ENCODE results near the gene KCNT2.

KCNT2 gene

DNA sequence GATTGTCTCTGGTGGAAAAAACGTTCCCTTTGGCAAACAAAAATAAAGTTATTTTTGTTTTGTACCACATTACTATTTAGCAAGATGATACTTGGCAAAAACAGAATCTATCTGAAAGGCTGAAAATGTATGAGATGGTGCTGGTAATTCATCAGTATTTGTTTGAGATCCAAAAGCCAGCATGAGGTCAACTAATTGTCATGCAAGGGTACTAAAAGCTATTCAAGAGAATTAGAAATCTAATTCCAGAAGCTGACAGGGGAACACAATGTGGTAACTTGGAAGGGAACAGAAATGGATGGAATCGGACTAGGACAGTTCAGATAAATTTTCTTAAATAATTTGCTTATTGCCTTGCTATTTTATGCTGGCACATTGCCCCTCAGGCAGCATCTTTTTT is 263.8 kb downstream of the KCNT2 start:
- Mint-ChIP-seq H3K9me3 (no peaks in the 10 kb centered on the region), H3K36me3 (ENCODE audit: low read depth) (no peaks in the 10 kb centered on the region), H3K27me3 (ENCODE audit: low read depth, poor library complexity) (peaks cover 2% of the 10 kb centered on the region), H3K4me3 (no peak overlapping the region), H3K4me1 (no peaks in the 10 kb centered on the region), H3K27ac (no peak overlapping the region)
- TF ChIP-seq, protein P1, sequence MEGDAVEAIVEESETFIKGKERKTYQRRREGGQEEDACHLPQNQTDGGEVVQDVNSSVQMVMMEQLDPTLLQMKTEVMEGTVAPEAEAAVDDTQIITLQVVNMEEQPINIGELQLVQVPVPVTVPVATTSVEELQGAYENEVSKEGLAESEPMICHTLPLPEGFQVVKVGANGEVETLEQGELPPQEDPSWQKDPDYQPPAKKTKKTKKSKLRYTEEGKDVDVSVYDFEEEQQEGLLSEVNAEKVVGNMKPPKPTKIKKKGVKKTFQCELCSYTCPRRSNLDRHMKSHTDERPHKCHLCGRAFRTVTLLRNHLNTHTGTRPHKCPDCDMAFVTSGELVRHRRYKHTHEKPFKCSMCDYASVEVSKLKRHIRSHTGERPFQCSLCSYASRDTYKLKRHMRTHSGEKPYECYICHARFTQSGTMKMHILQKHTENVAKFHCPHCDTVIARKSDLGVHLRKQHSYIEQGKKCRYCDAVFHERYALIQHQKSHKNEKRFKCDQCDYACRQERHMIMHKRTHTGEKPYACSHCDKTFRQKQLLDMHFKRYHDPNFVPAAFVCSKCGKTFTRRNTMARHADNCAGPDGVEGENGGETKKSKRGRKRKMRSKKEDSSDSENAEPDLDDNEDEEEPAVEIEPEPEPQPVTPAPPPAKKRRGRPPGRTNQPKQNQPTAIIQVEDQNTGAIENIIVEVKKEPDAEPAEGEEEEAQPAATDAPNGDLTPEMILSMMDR (IDR thresholded peaks at IDR 0.05) = no peak
- no peak for DNase-seq

DNA sequence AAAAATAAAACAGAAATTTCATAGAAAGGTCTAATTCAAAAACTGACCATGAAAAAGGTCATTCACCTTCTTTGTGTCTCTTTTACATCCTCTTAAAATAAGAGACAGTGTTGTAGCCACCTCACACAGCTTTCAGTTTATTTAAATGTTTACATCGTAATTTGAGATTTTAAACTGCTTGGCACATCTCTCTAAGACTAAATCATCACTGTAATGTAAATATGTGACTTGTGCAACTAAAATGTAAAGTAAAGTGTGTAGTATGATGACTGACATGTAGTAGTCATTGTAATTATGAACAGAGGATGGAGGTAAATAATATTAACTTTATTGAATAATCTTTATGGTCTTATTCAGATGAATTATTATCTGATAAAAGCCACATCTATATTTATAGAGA is 283.9 kb downstream of the KCNT2 start:
- Mint-ChIP-seq H3K4me3 (no peak overlapping the region), H3K27ac (no peak overlapping the region), H3K4me1 (no peaks in the 10 kb centered on the region), H3K27me3 (ENCODE audit: low read depth, poor library complexity) (no peaks in the 10 kb centered on the region), H3K9me3 (no peaks in the 10 kb centered on the region), H3K36me3 (ENCODE audit: low read depth) (no peaks in the 10 kb centered on the region)
- no peak for DNase-seq
- TF ChIP-seq, protein P1 (IDR thresholded peaks at IDR 0.05) = no peak

DNA sequence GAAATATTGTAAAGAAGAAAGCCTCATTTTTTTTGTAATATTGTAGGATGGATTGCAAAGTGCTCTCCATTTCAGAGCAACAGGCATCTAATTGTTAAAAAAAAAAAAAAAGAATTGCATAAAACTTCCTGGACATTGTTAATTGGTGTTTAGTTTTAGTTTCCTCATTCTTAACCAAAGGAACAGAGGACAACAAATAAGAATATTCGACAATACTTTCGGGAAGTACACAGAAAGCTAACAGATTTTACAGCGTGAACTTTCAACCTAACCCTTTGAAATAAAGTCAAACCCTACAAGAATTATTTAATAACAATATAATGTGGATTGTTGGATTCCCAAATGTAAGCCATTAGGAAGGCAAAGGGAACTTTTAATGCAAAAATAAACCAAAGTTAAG is 284.4 kb downstream of the KCNT2 start:
- Mint-ChIP-seq H3K4me1 (no peaks in the 10 kb centered on the region), H3K27ac (no peak overlapping the region), H3K9me3 (no peaks in the 10 kb centered on the region), H3K4me3 (no peak overlapping the region), H3K36me3 (ENCODE audit: low read depth) (no peaks in the 10 kb centered on the region), H3K27me3 (ENCODE audit: low read depth, poor library complexity) (no peaks in the 10 kb centered on the region)
- no peak for DNase-seq
- TF ChIP-seq, protein P1 (IDR thresholded peaks at IDR 0.05) = no peak

DNA sequence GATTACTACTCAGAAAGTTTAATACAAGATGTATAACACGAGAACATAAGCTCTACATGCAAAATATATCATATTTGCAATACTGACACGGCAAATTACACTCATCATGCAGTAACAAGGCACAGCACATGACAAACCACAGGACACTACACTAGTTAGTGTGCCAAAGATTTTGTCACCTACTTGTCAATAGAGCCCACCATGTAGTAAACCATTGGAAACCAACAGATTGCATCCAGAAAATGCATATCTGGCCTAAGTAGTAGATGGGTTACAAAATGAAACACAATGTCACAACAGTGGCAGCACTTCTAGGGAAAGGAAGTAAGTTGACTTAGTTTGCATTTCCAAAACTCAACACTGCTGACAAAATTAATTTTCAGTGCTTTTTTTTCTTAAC is 288.9 kb downstream of the KCNT2 start:
- H3K4me3 Mint-ChIP-seq = no peak overlapping the region
- DNase-seq = no peak
- no peak overlapping the region for H3K27ac Mint-ChIP-seq
- H3K4me1 Mint-ChIP-seq = no peaks in the 10 kb centered on the region
- H3K9me3 Mint-ChIP-seq = no peaks in the 10 kb centered on the region
- no peaks in the 10 kb centered on the region for H3K36me3 Mint-ChIP-seq (ENCODE audit: low read depth)
- TF ChIP-seq, protein P1 (IDR thresholded peaks at IDR 0.05) = no peak
- H3K27me3 Mint-ChIP-seq (ENCODE audit: low read depth, poor library complexity) = no peaks in the 10 kb centered on the region

DNA sequence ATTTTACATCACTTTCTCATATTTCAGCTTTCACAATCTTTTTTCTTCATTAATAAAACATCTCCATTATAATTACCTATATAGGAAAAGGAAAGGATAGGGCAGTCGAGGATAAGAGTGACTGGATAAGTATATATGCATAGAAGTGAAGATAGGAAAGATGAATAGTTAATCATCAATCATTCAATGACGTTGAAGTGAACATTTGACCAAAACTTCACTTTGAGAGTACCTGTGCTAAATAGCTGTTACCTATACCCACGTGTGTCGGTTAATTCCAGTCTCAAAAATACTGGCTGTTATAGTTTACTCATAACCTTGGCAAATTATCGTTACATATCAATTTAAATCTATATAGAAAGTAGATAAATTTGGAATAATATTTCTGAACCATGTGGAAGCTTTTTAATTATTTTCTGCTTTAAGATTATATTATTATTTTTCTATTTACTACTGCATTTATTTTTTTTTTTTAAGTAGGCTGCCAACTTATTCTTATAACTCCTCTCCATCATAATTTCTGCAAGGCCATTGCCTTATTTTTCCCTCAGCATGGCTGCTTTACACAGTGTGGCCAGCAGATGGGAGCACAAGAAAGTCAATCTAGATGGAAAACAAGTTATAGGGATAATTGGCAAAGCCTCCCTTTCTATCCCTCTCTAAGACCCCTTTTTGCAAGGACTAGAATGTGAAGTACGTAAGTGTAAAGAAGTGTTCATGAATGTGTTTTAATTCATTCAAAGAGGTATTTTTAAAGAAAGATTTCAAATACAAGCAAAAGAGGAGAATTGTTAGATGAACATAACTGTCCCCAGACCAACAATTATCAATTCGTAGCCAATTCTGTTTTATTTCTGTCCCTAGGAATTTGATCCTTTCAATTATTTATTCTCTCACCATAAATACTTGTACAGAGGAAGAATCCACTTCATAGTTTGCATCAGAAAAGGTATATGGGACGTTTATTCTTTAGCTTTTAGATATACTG is 290.4 kb downstream of the KCNT2 start:
- H3K27ac Mint-ChIP-seq = no peak overlapping the region
- DNase-seq = peak; percentile 15
- H3K4me3 Mint-ChIP-seq = no peak overlapping the region
- peaks cover 4% of the 10 kb centered on the region for H3K36me3 Mint-ChIP-seq (ENCODE audit: low read depth)
- peaks cover 3% of the 10 kb centered on the region for H3K4me1 Mint-ChIP-seq
- no peaks in the 10 kb centered on the region for H3K27me3 Mint-ChIP-seq (ENCODE audit: low read depth, poor library complexity)
- TF ChIP-seq, protein P1 (IDR thresholded peaks at IDR 0.05) = peak; percentile 52
- H3K9me3 Mint-ChIP-seq = no peaks in the 10 kb centered on the region

DNA sequence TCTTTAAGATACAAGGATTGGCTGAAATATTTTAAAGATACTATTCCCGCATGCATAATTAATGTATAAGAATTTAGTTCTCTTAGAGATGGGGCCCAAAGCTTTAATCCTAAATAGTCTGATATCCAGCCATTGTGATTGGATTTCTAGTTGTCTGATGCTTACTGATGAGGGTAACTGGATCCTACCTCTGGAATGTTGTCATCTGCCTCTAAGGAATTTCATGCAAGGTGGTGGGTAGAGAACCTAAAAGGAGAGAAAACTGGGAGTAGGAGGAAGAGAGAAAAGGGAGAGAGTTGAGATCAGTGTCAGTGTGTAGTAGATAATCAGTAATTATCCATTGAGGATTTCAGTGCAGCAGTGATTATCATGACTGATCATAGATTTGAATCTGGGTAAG is 295.5 kb downstream of the KCNT2 start:
- peak overlapping the region; percentile 7 for H3K27ac Mint-ChIP-seq
- no peak for DNase-seq
- TF ChIP-seq, protein P1 (IDR thresholded peaks at IDR 0.05) = no peak
- peaks cover 20% of the 10 kb centered on the region for H3K36me3 Mint-ChIP-seq (ENCODE audit: low read depth)
- peaks cover 6% of the 10 kb centered on the region for H3K4me1 Mint-ChIP-seq
- H3K4me3 Mint-ChIP-seq = no peak overlapping the region
- H3K27me3 Mint-ChIP-seq (ENCODE audit: low read depth, poor library complexity) = no peaks in the 10 kb centered on the region
- no peaks in the 10 kb centered on the region for H3K9me3 Mint-ChIP-seq

Measured in nephron progenitor cell (in vitro differentiated cells).